Stimulated activated effector memory CD8-positive, alpha-beta T cell treated with anti-CD3 and anti-CD28 coated beads, Interleukin-12 subunit alpha, Interleukin-12 subunit beta, amount 100 ng/mL, for 72 hours (primary cell): ENCODE results near the gene FAM120B.

ENCODE experiments used
- ATAC-seq: fragments of 150-1000 bp; cut with Tn5 transposase; 2 replicates; pipeline ENCODE4 v1.10.0; 2021
- DNase-seq, 2 donors: peaks; one replicate each; pipeline ENCODE4 v3.0.0; 2021 to 2022; ENCODE audit warnings: low spot score in 2 of 2
- H3K27ac Mint-ChIP-seq: one replicate; pipeline ENCODE4 v1.8.0; 2022; ENCODE audit warnings: mild to moderate bottlenecking, mixed read lengths
- H3K36me3 Mint-ChIP-seq: one replicate; pipeline ENCODE4 v1.8.0; 2022; ENCODE audit warnings: mild to moderate bottlenecking, mixed read lengths
- H3K4me1 Mint-ChIP-seq: one replicate; pipeline ENCODE4 v1.8.0; 2022; ENCODE audit warnings: mixed read lengths
- H3K4me3 Mint-ChIP-seq: one replicate; pipeline ENCODE4 v1.8.0; 2022; ENCODE audit warnings: mild to moderate bottlenecking, mixed read lengths
- H3K9me3 Mint-ChIP-seq: one replicate; pipeline ENCODE4 v1.8.0; 2022; ENCODE audit warnings: mixed read lengths

FAM120B gene

DNA sequence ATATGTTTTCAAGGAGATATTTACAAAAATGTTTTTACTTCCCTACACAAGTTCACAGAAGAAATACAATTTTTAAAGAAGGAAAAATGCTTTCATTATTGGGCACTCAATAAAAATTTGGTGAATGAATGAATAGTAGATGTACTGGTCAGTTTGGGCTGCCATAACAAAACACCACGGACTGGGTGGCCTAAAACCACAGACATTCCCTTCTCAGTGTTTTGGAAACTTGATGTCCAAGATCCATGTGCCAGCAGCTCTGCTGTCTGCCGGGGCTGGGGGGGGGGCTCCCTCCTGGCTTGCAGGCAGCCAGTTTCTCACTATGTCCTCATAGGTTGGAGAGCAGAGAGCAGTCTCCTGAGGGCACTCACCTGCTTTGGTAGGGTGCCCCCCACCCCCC lies 62.0 kb downstream of the FAM120B start:
- no peaks in the 10 kb centered on the region for H3K9me3 Mint-ChIP-seq
- ATAC-seq, result no peak
- DNase-seq, result no peak
- no peak overlapping the region for H3K27ac Mint-ChIP-seq
- peaks cover 28% of the 10 kb centered on the region for H3K4me1 Mint-ChIP-seq
- H3K36me3 Mint-ChIP-seq, result peaks cover 55% of the 10 kb centered on the region
- no peak overlapping the region for H3K4me3 Mint-ChIP-seq

DNA sequence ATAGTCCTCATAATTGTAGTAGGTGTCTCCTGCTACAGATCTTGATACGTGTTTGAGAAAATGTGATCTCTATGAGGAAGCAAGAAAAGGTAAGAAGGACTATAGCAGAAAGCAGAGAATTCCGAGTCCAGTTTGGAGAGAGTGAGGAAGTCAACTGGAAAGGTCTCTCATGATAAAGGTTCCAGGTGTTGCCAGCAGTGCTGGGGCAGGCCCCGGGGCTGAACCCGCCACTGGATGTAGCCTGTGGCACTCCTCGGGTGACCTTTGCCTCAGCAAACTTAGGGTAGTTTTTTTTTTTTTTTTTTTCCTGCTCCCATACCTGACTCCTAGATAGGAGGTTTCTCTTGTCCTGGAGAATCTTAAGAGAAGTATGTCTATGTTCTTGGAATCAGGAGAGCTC lies 62.8 kb downstream of the FAM120B start:
- DNase-seq (no peak), ATAC-seq (no peak)
- Mint-ChIP-seq H3K9me3 (no peaks in the 10 kb centered on the region), H3K4me1 (peaks cover 22% of the 10 kb centered on the region), H3K36me3 (peaks cover 48% of the 10 kb centered on the region), H3K4me3 (no peak overlapping the region), H3K27ac (no peak overlapping the region)

DNA sequence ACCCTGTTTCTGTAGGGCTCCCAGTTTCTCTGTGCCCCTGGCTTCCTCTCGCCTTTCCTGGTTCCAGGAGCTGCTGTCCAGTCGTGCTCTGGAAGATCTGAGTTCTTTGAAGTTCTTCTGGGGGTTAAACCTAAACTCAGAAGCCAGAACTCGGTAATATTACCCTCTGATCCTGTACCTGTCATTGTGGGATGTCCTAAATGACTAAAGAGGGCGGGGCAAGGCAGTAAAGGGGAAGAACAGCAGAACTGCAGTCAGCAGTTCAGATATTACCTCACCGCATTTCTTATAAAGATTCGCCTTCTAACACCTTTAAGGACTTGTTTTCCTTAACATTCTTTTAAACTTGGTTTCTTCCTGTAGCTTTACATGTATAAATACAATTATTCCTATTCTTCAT lies 63.9 kb downstream of the FAM120B start:
- peak in 1 of 2 donors; percentile 56 for DNase-seq
- Mint-ChIP-seq H3K36me3 (peaks cover 48% of the 10 kb centered on the region), H3K9me3 (no peaks in the 10 kb centered on the region), H3K4me3 (no peak overlapping the region), H3K4me1 (peaks cover 21% of the 10 kb centered on the region), H3K27ac (peak overlapping the region; percentile 45)
- ATAC-seq, result peak; percentile 96

DNA sequence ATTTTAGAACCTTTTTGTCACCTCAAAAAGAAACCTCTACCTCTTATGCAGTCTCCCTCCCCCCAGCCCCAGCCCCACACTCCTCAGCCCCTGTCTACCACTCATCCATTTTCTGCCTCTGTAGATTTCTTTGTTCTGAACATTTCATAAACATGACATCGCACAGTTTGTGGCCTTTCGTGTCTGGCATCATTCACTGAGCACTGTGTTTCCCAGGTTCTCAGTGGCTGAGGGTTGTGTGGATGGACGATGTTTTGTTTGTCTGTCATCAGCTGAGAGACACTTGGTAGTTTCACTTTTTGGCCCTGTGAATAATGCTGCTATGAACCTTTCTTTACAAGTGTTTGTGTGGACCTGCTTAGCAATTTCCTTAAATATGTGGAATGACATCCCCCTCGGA lies 64.5 kb downstream of the FAM120B start:
- Mint-ChIP-seq H3K4me3 (no peak overlapping the region), H3K27ac (peak overlapping the region; percentile 45), H3K36me3 (peaks cover 44% of the 10 kb centered on the region), H3K4me1 (peaks cover 24% of the 10 kb centered on the region), H3K9me3 (no peaks in the 10 kb centered on the region)
- DNase-seq (no peak), ATAC-seq (no peak)

DNA sequence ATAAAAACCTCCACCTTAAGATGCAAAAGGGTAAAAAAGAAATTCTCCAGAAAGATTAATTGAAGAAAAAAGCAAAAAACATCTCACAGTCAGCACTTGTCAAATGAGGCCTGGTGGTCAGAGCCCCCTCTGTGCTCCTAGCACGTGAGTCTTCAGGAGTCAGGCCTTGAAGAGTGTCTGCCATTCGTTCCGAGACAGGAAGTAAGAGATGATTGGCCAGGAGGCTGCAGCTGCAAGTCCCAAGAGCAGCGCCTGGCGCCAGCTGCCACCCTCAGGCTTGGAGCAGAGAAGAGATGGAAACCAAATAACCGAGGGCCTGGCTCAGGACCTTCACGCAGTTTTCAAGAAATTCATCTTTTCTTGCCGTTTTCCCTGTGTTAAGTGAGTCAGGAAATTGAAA lies 65.0 kb downstream of the FAM120B start:
- DNase-seq (no peak), ATAC-seq (no peak)
- Mint-ChIP-seq H3K27ac (peak overlapping the region; percentile 45), H3K36me3 (peaks cover 39% of the 10 kb centered on the region), H3K9me3 (no peaks in the 10 kb centered on the region), H3K4me3 (no peak overlapping the region), H3K4me1 (peaks cover 27% of the 10 kb centered on the region)

DNA sequence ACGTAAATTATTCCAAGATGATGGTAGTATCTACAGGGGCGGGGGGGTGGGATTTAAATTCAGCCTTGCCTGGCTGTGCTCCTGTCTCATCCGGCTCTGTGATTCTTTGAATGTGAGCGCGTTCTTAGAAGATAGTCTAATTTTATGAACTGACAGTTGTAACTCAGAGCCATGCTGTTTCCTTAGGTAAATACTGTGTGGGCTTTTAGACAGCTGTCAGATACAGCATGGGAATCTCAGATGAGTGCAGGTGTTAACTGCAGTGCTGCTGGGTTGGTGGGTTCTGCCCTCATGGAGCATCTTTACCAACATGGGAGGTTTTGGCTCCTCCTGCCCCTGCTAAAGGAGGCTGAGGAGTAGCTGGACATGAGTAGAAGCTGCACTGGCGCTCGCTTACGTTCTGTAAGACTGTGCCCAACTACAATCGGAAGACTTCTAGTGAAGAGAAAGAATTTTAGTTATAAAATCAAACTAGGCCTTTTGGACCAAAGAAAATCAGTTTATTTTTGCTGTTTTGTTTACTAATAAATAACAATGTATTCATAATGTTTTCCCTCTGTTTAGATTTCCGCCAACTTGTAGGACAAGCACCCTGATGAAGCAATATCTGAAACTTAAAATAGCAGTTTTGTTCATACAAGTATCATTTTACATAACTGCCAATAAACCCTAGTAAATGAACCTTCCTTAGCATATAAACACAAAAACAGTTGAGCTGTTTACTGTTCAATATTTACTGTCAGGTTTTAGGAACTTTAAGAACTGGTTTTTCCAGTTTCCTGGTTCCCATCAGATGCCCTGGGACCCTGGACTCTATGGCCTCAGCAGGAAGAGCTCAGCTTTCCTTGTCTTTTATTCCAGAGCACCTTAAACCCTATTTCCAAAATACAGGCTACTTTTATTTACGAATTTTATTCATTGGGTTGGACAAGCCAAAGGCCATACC lies 66.1 kb downstream of the FAM120B start:
- Mint-ChIP-seq H3K9me3 (no peaks in the 10 kb centered on the region), H3K4me1 (peaks cover 29% of the 10 kb centered on the region), H3K36me3 (peaks cover 28% of the 10 kb centered on the region), H3K27ac (no peak overlapping the region), H3K4me3 (no peak overlapping the region)
- DNase-seq, result no peak
- no peak for ATAC-seq

DNA sequence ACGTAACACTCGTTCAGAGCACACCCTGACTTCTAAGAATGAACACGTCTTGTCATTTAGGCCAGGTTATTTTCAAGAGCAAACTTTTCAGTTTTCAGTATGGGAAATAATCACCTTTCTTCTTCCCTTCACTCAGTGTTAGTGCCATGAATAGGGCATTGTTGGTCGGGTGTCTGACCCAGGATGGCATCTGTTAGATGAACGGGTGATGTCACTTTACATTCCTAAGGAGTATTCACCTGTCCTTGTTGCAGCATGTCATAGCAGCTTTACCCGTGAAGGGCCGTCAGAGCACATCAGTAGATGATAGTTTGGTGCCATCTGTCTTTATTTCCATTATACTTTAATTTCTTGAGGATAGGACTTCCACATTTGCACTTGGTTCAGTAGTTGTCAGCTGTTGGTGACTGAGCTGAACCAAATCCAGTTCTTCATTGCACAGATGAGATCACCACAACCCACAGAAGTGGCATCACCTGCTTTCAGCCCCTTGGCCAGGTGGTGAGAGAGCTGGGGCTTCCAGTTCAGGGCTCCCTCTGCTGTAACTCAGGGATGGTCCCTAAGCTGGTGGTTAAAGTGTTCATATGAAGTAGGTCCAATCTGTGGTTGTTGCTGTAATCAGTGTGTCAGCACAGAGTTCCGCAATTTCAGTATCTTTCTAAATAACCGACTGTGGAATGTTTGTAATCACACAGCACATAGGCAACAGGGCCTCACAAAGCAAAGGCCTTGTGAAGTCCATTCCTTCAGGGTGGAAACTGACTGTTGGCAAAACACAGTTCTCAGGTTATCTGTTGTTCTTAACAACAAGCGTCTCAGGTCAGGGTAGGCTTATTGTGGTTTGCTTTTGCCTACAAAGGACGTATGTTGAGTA lies 68.2 kb downstream of the FAM120B start:
- DNase-seq (no peak), ATAC-seq (no peak)
- no peak overlapping the region for H3K4me3 Mint-ChIP-seq
- peaks cover 42% of the 10 kb centered on the region for H3K4me1 Mint-ChIP-seq
- H3K9me3 Mint-ChIP-seq, result no peaks in the 10 kb centered on the region
- no peak overlapping the region for H3K27ac Mint-ChIP-seq
- H3K36me3 Mint-ChIP-seq, result peaks cover 16% of the 10 kb centered on the region

DNA sequence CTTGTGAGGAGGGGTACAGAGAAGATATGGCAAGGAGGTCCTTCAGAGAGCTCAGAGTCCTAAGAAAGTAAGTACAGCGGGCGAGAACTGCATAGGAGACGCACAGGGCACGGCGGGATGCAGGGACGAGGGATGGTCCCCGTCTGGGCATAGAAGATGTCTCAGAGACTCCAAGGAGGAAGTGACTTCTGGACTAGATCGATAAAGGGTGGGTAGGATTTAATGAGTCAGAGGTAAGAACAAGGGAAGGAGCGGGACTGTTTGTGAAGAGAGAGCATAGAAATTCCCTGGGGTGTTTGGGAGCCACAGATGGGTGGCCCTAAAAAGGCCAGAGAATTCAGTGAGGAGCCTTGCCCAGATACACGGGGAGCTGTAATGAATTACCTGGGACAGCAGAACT lies 69.1 kb downstream of the FAM120B start:
- Mint-ChIP-seq H3K4me3 (no peak overlapping the region), H3K9me3 (no peaks in the 10 kb centered on the region), H3K36me3 (peaks cover 8% of the 10 kb centered on the region), H3K27ac (no peak overlapping the region), H3K4me1 (peaks cover 35% of the 10 kb centered on the region)
- no peak for ATAC-seq
- DNase-seq, result no peak

DNA sequence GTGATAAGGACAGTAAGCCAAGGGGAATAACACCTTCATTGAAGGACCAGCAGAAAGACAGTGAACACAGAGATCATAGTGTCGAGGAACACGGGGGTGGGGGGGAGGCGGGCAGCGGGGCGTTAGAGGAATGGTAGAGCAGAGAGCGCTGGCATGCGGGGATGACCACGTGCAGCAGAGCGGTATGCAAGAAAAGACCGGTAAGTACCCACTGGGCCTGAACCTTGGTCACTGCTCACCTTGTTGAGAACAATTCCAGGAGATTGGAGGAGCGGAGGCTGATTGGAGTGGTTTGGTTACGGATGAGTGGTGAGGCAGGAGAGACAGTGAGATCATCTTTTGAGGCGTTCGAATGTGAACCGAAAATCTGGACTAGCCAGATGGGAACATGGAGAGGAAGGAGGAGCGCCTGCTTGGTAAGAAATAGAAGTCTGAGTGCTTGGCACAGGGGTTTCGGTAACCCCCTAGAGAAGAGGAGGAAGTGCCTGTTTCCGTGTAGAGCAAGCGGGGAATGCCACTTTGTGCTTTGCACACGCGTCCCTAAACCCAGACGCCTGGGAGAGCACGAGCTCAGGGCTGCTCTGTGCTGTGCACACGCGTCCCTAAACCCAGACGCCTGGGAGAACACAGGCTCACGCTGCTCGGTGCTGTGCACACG lies 70.0 kb downstream of the FAM120B start:
- ATAC-seq (no peak), DNase-seq (no peak)
- Mint-ChIP-seq H3K4me1 (peaks cover 28% of the 10 kb centered on the region), H3K27ac (no peak overlapping the region), H3K9me3 (no peaks in the 10 kb centered on the region), H3K4me3 (no peak overlapping the region), H3K36me3 (peaks cover 4% of the 10 kb centered on the region)

DNA sequence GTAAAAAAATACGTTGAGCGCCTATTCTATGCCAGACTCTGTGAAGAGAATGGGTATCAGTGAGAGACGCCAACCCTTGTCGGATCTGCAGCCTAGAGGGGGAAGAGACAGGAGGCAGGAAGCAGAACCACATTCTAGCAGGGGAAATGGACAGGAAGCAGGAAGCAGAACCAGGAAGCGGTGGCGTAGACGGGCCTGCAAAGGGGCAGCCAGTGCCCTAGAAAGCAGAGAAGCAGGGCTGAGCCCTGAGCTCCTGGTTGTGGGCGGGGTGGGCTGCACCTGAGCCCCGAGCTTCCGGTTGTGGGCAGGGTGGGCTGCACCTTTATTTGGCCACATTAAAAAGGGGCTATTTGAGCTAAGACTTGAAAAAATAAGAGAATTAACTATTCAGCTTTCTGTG lies 71.9 kb downstream of the FAM120B start:
- peaks cover 28% of the 10 kb centered on the region for H3K4me1 Mint-ChIP-seq
- ATAC-seq (peak; percentile 61), DNase-seq (peak in 1 of 2 donors; percentile 55)
- H3K9me3 Mint-ChIP-seq, result no peaks in the 10 kb centered on the region
- no peaks in the 10 kb centered on the region for H3K36me3 Mint-ChIP-seq
- H3K4me3 Mint-ChIP-seq, result peak overlapping the region; percentile 34
- peak overlapping the region; percentile 91 for H3K27ac Mint-ChIP-seq

DNA sequence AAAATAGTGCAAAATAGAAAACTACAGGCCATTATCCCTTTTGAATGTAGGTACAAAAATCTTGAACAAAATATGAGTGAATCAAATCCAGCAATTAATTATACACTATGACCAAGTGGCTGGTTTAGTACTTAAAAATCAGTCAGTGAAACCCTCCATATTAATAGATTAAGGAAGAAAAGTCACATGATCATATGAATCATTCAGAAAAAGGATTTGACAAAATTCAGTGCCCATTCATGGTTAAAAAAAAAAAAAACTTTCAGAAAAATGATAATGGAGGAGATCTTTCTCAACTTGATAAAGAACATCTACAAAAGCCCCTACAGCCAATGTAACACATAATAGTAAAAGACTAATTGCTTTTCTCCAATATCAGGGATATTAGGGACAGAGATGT lies 75.0 kb downstream of the FAM120B start:
- no peaks in the 10 kb centered on the region for H3K9me3 Mint-ChIP-seq
- DNase-seq (no peak), ATAC-seq (no peak)
- H3K27ac Mint-ChIP-seq, result peak overlapping the region; percentile 39
- peaks cover 15% of the 10 kb centered on the region for H3K4me1 Mint-ChIP-seq
- H3K4me3 Mint-ChIP-seq, result no peak overlapping the region
- H3K36me3 Mint-ChIP-seq, result no peaks in the 10 kb centered on the region

DNA sequence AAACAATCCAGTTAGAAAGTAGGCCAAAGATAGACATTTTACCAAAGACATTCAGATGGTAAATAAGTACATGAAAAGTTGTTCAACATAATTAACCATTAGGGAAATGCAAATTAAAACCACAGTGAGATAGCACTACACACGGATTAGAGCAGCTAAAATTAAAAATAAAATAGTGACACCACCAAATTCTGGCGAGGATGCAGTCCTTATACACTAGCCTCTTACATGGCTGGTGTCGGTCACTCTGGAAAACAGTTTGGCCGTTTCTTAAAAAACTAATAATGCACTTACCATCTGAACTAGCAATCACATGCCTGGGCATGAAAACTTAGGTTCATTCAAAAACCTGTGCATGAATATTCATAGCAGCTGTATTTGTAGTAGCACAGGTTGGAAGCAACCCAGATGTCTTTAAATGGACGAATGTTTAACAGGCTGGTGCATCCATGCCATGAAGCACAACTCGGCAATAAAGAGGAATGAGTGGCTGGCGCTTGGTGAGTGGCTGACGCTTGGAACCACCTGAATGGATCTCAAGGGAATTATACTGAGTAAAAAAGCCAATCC lies 77.0 kb downstream of the FAM120B start:
- H3K9me3 Mint-ChIP-seq, result no peaks in the 10 kb centered on the region
- no peak for ATAC-seq
- DNase-seq, result no peak
- H3K4me1 Mint-ChIP-seq, result peaks cover 3% of the 10 kb centered on the region
- H3K4me3 Mint-ChIP-seq, result no peak overlapping the region
- H3K36me3 Mint-ChIP-seq, result peaks cover 1% of the 10 kb centered on the region
- H3K27ac Mint-ChIP-seq, result peak overlapping the region; percentile 15

DNA sequence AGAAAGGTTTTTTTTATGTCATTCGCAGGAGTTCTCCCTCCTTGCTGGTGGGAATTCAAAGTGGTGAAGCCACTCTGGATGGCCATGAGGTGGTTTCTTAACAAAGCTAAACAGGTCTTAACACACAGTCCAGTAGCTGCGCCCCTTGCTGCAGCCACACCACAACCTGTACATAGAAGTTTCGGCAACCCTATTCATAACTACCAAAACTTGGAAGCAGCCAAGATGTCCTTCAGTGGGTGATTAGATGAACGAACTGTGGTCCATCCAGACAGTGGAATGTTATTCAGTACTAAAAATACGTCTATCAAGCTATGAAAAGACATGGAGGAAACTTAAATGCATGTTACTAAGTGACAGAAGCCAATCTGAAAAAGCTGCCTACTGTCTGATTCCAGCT lies 78.9 kb downstream of the FAM120B start:
- H3K36me3 Mint-ChIP-seq, result peaks cover 21% of the 10 kb centered on the region
- H3K27ac Mint-ChIP-seq, result peak overlapping the region; percentile 50
- DNase-seq, result no peak
- no peaks in the 10 kb centered on the region for H3K9me3 Mint-ChIP-seq
- no peak for ATAC-seq
- H3K4me3 Mint-ChIP-seq, result no peak overlapping the region
- H3K4me1 Mint-ChIP-seq, result no peaks in the 10 kb centered on the region

DNA sequence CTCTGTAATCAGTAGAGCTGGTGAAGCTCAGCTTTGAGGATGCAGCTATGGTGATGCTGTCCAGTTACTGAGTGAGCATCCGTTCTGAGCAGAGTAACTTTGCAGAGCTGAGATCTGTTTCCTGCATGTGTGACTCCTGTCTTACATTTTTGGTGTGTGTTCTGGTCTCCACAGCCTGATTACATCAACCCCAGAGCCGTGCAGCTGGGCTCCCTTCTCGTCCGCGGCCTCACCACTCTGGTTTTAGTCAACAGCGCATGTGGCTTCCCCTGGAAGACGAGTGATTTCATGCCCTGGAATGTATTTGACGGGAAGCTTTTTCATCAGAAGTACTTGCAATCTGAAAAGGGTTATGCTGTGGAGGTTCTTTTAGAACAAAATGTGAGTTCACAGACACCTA lies 81.6 kb downstream of the FAM120B start:
- Mint-ChIP-seq H3K36me3 (peaks cover 40% of the 10 kb centered on the region), H3K9me3 (no peaks in the 10 kb centered on the region), H3K4me3 (no peak overlapping the region), H3K4me1 (no peaks in the 10 kb centered on the region), H3K27ac (no peak overlapping the region)
- no peak for DNase-seq
- ATAC-seq, result no peak

DNA sequence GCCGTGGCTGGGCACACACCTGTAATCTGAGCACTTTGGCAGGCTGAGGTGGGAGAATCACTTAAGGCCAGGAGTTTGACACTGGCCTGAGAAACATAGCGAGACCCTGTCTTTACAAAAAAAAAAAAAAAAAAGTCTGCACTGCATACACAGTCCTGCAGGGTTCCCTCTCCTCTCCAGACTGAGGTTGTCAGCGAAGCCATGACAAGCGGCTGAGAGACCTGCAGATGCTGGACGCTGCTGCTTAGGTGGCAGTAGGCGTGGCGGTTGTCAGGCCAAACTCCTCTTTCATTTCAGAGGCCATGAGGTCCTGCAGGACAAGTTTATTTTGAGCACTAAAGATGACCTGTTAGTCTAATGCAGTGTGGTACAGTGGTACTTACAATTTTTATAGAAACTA lies 86.5 kb downstream of the FAM120B start:
- Mint-ChIP-seq H3K9me3 (no peaks in the 10 kb centered on the region), H3K4me1 (peaks cover 14% of the 10 kb centered on the region), H3K4me3 (no peak overlapping the region), H3K36me3 (peaks cover 73% of the 10 kb centered on the region), H3K27ac (no peak overlapping the region)
- ATAC-seq (no peak), DNase-seq (no peak)
